Kidney glomerular epithelial cell (primary cell): ENCODE measurements around the gene RNF217.
"Not testable (repeated sequence)": the region's sequence is repeated elsewhere in the genome, so short reads cannot be mapped to it uniquely, and the experiment has no call there.

Source experiments
- DNase-seq: peaks from one replicate; lab custom pipeline; 2025; lab: John Stamatoyannopoulos, UW

RNF217 gene

GRCh38 chr6:125057392-125058246 lies 95.4 kb downstream of the RNF217 start:
- DNase-seq: no peak

GRCh38 chr6:125058546-125058945 lies 96.3 kb downstream of the RNF217 start:
- DNase-seq: no peak

- DNase-seq: no peak
These were observed 101.1 kb downstream of the RNF217 start for GRCh38 chr6:125063307-125063706.

- DNase-seq: no peak
These were observed 103.9 kb downstream of the RNF217 start for GRCh38 chr6:125066140-125066539.

- no peak for DNase-seq
These were observed 104.7 kb downstream of the RNF217 start for GRCh38 chr6:125066964-125067363.

- no peak for DNase-seq
These were observed 105.3 kb downstream of the RNF217 start for GRCh38 chr6:125067552-125067951.

- no peak for DNase-seq
These were observed 110.8 kb downstream of the RNF217 start for GRCh38 chr6:125073071-125073470.

GRCh38 chr6:125074120-125074519 lies 111.9 kb downstream of the RNF217 start:
- no peak for DNase-seq

- DNase-seq: not testable (repeated sequence)
These were observed 112.8 kb downstream of the RNF217 start for GRCh38 chr6:125075073-125075472.

GRCh38 chr6:125075741-125076481 lies 113.7 kb downstream of the RNF217 start:
- DNase-seq: no peak

- DNase-seq: no peak
These were observed 114.2 kb downstream of the RNF217 start for GRCh38 chr6:125076482-125076742.

GRCh38 chr6:125077453-125077852 lies 115.2 kb downstream of the RNF217 start:
- DNase-seq: no peak

GRCh38 chr6:125078602-125079321 lies 116.5 kb downstream of the RNF217 start:
- no peak for DNase-seq

GRCh38 chr6:125082908-125083683 lies 120.9 kb downstream of the RNF217 start:
- no peak for DNase-seq

GRCh38 chr6:125083684-125083990 lies 121.4 kb downstream of the RNF217 start:
- no peak for DNase-seq

GRCh38 chr6:125086716-125087115 lies 124.5 kb downstream of the RNF217 start:
- DNase-seq: no peak

- no peak for DNase-seq
These were observed 126.7 kb downstream of the RNF217 start for GRCh38 chr6:125088963-125089362.

- no peak for DNase-seq
These were observed 132.3 kb downstream of the RNF217 start for GRCh38 chr6:125094563-125094962.

GRCh38 chr6:125095580-125096301 lies 133.5 kb downstream of the RNF217 start:
- DNase-seq: no peak

- no peak for DNase-seq
These were observed 134.9 kb downstream of the RNF217 start for GRCh38 chr6:125097186-125097585.

GRCh38 chr6:125098253-125098652 lies 136.0 kb downstream of the RNF217 start:
- DNase-seq: no peak
